Measurements from ENCODE around the gene ABCA7. TPM values are rescaled to one million over a fixed set of nuclear protein-coding genes. Genes with fewer than 3 reads are reported as not detected.

Gene ABCA7
- total and polyA plus RNA-seq, 2 of the 13 experiments (the other 11 are each of a cell fraction or from before 2014, with no cell fraction given): 4.4 to 32.4 TPM

DNA sequence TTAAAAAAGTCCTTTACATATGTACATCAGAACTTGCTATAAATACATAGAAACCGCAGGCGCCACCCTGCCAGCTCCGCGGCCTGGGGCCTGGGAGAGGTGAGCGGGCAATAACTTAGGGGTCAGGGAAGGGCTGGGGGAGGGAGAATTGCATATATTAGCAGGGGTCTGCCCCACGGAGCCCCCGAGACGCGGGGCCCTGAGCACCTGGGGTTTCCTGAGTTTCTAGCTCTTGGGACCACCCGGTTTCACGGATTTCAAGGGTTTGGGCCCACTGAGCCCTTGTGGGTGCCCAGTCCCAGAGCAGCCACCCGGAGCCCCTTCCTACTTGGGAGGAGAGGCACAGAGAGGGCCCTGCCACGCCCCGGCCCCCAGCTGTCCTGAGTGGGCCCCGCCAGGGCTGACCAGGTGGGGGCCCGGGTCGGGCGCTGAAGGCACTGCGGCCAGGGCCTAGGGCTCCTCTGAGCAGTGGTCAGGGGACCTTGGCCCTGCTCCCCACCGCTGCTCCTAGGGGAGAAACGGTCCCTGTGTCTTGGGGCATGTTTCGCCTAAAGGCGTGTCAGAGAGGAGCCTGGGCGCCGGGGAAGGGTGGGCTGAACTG is 67.9 kb downstream of the ABCA7 start (continued):
- TF ChIP-seq ZNF543 (CRISPR knock-in tag; IDR thresholded peaks at IDR 0.05) (no peak), BORCS8-MEF2B (CRISPR knock-in tag; IDR thresholded peaks at IDR 0.05) (no peak), FIP1L1 (IDR thresholded peaks at IDR 0.05; ENCODE audit: borderline replicate concordance, insufficient read depth, low read depth, low read length) (no peak), ARID5B (CRISPR knock-in tag; IDR thresholded peaks at IDR 0.05) (no peak), TMF1 (CRISPR knock-in tag; IDR thresholded peaks at IDR 0.05; ENCODE audit: low read depth) (no peak), ZNF430 (CRISPR knock-in tag; IDR thresholded peaks at IDR 0.05) (no peak), AGO2 (optimal IDR thresholded peaks at IDR 0.05; ENCODE audit: low read depth, low read length) (peak; percentile 96), ZNF674 (CRISPR knock-in tag; IDR thresholded peaks at IDR 0.05; ENCODE audit: low read depth) (no peak), ZNF317 (CRISPR knock-in tag; IDR thresholded peaks at IDR 0.05) (no peak), MBD4 (IDR thresholded peaks at IDR 0.05; ENCODE audit: borderline replicate concordance, low read length) (no peak), THAP11 (CRISPR knock-in tag; IDR thresholded peaks at IDR 0.05) (no peak), ZNF782 (CRISPR knock-in tag; IDR thresholded peaks at IDR 0.05; ENCODE audit: borderline replicate concordance) (no peak), REXO4 (CRISPR knock-in tag; IDR thresholded peaks at IDR 0.05; ENCODE audit: borderline replicate concordance) (no peak), ZNF33B (CRISPR knock-in tag; IDR thresholded peaks at IDR 0.05) (no peak)
- TF ChIP-seq, protein P1, sequence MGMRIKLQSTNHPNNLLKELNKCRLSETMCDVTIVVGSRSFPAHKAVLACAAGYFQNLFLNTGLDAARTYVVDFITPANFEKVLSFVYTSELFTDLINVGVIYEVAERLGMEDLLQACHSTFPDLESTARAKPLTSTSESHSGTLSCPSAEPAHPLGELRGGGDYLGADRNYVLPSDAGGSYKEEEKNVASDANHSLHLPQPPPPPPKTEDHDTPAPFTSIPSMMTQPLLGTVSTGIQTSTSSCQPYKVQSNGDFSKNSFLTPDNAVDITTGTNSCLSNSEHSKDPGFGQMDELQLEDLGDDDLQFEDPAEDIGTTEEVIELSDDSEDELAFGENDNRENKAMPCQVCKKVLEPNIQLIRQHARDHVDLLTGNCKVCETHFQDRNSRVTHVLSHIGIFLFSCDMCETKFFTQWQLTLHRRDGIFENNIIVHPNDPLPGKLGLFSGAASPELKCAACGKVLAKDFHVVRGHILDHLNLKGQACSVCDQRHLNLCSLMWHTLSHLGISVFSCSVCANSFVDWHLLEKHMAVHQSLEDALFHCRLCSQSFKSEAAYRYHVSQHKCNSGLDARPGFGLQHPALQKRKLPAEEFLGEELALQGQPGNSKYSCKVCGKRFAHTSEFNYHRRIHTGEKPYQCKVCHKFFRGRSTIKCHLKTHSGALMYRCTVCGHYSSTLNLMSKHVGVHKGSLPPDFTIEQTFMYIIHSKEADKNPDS (CRISPR knock-in tag; IDR thresholded peaks at IDR 0.05): no peak
- TF ChIP-seq, protein P2, sequence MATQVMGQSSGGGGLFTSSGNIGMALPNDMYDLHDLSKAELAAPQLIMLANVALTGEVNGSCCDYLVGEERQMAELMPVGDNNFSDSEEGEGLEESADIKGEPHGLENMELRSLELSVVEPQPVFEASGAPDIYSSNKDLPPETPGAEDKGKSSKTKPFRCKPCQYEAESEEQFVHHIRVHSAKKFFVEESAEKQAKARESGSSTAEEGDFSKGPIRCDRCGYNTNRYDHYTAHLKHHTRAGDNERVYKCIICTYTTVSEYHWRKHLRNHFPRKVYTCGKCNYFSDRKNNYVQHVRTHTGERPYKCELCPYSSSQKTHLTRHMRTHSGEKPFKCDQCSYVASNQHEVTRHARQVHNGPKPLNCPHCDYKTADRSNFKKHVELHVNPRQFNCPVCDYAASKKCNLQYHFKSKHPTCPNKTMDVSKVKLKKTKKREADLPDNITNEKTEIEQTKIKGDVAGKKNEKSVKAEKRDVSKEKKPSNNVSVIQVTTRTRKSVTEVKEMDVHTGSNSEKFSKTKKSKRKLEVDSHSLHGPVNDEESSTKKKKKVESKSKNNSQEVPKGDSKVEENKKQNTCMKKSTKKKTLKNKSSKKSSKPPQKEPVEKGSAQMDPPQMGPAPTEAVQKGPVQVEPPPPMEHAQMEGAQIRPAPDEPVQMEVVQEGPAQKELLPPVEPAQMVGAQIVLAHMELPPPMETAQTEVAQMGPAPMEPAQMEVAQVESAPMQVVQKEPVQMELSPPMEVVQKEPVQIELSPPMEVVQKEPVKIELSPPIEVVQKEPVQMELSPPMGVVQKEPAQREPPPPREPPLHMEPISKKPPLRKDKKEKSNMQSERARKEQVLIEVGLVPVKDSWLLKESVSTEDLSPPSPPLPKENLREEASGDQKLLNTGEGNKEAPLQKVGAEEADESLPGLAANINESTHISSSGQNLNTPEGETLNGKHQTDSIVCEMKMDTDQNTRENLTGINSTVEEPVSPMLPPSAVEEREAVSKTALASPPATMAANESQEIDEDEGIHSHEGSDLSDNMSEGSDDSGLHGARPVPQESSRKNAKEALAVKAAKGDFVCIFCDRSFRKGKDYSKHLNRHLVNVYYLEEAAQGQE (IDR thresholded peaks at IDR 0.05; ENCODE audit: borderline replicate concordance in 1 of 2, low read depth in 1 of 2, low read length in 2 of 2): no peak
- TF ChIP-seq, protein P3, sequence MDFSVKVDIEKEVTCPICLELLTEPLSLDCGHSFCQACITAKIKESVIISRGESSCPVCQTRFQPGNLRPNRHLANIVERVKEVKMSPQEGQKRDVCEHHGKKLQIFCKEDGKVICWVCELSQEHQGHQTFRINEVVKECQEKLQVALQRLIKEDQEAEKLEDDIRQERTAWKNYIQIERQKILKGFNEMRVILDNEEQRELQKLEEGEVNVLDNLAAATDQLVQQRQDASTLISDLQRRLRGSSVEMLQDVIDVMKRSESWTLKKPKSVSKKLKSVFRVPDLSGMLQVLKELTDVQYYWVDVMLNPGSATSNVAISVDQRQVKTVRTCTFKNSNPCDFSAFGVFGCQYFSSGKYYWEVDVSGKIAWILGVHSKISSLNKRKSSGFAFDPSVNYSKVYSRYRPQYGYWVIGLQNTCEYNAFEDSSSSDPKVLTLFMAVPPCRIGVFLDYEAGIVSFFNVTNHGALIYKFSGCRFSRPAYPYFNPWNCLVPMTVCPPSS (IDR thresholded peaks at IDR 0.05): no peak

All from HepG2 (cell line).